RKO (cell line): ENCODE results near the gene PHACTR1.
A peak's percentile ranks its signal among the peaks of the same experiment; 100 is the strongest.

Experiments
- DNase-seq: peaks from one replicate; pipeline ENCODE4 v3.0.0-alpha.2; 2016; ENCODE audit warnings: low spot score

The PHACTR1 gene

DNA sequence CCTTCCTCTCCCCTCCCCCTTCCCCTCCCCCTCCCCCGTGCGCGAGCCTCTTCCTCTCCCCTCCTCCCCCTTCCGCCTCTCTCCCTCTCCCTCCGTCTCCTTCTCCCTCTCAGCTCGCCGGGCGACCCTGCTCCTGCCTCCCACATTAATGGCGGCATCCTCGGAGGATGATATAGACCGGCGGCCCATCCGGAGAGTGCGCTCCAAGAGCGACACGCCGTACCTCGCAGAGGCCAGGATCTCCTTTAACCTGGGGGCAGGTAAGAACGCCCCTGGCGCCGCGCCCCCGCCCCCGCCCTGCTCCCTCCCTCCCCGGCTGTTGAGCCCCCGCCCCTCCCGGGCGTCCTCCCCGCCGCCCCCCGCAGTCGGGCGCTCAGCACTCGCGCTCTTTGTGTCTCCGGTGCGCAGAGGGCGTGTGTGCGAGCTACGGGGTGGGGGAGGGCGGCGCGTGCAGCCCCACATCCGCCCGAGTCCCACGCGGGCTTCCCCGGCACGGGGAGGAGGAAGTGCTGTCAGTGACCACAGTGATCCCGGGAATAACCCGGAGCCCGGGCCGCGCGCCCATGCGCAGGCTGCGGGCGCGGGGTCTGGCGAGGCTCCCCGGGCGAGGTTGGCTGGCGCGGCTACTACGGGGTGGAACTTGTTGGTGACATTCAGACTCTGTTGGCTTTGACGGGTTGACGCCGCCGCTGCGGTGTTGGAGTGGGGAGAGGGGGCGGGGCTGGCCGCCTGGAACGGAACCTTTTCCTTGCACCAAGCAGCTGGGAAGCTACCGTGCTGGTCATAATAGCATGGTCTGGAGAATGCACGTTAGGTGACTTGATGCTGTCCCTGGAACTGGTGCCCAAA is 33.2 kb downstream of the PHACTR1 start:
- DNase-seq, result no peak

DNA sequence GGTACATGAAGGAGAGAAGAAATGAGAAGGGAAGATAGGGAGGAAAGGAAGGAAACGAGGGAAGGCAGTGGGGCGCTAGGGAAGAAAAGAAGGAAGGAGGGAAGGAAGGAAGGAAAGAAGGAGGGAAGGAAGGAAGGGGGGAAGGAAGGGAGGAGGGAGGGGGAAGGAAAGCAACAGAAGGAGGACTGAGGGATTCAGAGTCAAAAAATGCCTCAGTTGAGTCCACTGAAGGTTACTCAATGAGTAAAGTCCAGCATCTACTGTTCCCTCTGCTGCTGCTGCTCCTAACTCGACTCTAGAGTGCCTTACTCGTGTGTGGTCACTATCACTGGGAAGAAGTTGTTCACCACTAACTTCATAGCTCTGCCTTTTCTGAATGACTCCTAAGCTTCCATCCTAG is 33.8 kb downstream of the PHACTR1 start:
- DNase-seq, result no peak

DNA sequence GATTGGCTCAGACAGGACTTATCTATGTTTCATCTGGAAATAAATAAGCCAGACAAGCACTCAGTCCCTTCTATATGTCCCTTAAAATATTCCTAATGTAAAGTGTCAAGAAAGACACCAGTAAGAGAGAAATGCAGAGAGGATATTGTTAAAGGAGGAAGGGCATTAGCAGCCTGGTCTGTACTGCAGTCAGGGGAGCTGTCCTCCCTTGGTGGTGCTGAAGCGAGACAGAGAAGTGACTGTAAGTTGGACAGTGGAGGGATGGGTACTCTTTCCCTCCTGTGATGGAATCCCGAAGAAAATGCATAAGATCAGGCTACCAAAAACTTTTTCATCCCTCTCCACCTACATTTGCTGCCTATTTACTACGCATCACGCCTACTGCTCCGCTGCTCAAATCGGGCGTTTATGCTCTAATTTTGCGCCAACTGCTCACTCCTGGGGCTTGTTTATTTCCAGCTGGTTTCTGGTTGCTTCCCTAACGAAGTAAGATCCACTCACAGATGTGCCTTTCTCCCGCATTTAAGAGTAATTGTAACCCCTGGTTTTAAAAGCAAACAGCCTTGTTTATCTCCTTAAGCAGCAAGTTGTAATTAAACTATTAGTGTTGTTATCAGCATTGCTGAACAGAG is 35.2 kb downstream of the PHACTR1 start:
- DNase-seq, result peak; percentile 55

GRCh38 chr6:12753036-12753435 is 36.5 kb downstream of the PHACTR1 start:
- DNase-seq, result no peak

- no peak for DNase-seq
These were observed 43.7 kb downstream of the PHACTR1 start for GRCh38 chr6:12760226-12760625.

GRCh38 chr6:12760911-12761310 is 44.3 kb downstream of the PHACTR1 start:
- DNase-seq, result no peak

- peak; percentile 48 for DNase-seq
These were observed 45.0 kb downstream of the PHACTR1 start for GRCh38 chr6:12761376-12762115.

DNA sequence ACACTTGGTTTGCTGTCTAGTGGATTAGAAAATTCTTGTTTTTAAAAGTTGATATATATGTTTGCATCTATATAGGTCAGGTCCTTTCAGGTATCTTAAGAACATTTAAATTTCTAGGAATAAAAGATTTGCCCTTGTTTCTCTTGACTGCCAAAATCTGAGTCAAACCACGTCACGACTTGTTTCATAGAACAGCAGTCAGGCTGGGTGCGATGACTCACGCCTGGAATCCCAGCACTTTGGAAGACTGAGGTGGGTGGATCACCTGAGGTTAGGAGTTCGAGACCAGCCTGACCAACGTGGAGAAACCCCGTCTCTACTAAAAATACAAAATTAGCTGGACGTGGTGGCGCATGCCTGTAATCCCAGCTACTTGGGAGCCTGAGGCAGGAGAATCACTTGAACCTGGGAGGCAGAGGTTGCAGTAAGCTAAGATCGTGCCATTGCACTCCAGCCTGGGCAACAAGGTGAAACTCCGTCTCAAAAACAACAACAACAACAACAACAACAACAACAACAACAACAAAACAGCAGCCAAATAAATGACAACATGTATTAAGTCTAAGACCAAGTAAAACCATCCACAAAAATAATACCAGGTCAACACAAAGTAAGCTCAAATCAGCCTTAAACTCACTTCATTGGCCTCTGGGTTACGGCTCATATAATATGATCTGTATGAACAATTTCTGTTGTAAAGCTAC is 46.3 kb downstream of the PHACTR1 start:
- DNase-seq, result peak; percentile 38

DNA sequence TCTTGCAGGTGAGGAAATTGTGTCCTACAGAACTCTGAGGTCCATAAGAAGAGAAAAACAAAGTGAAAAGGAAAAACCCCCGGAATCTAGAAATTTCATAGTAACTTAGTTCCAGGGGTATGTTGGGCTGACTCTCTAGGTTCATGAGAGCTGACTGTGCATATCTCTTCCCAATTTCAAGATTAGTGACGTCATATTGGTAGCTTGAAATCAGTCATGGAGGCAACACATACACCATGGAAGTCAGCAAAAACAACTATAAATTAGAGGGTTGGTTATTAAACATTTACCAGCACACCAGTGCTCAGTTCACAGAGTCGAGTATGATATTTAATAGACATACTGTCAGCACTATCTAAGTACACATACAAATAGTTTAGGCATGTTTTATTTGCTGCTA is 49.8 kb downstream of the PHACTR1 start:
- DNase-seq, result no peak

DNA sequence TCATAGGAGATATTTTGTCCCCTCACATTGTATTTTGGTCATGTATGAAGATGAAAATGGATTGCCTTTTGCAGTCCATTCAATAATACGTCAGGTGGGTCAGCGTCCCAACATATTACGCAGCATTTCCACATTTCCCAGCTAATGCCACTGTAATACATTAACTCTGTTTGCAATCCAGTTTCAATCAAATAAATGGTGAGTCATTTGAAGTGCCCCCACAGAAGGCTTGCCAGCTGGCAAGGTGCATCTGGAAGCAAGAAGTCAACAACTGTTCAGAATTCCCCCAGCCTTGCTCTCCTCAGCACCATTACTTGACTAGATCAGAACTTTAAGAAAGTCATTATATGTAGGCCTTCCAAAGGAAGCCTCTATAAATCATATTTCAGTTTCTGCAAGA is 50.4 kb downstream of the PHACTR1 start:
- DNase-seq, result no peak

DNA sequence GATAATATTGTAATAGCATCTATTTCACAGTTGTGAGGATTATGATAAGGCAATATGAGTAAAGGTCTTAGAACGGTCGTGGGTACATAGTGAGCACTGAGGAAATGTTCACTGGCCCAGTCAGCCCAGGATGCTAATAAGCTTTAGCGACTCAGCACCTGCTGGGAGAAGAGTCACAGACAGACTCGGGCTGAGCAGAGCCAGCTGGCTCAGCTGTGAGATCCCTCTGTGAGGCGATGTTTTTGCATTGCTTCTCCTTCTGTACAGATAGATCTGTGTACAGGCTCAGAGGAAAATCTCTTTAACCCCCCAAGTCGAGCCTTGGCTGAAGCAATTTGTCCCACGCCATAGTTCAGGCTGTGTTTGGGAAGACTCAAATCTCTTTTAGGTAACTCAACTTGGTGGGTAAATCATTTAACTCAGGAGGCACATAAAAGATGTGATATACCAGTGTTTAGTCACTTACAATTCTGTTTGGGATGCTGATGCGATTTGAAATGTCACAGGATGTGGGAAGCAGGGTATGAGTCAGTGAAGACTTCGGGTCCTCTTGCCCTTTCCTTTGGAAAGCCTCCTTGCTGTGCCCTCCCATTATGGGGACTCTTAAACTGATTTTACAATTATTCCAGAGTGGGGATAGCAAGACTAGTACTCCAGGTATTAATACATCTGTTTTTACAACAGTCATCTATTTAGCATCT is 53.1 kb downstream of the PHACTR1 start:
- DNase-seq, result no peak

DNA sequence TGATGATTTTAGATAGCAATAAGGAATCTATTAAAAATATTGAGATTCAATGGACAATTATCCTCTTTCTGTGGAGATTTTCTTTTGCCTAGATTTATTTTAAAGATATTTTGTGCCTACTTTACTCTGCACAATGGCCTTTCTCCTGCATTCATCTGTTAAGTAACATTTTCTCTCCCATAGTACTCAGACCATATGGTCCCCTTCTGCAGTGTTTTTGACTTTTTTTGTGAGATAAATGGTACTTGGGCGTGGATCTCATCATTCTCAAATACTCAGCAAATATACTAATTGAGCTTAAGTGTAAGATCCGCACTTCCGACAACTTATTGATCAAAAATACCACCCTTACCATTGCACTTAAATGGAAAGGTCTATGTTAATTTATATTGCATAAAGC is 55.8 kb downstream of the PHACTR1 start:
- no peak for DNase-seq

GRCh38 chr6:12776291-12776690 is 59.7 kb downstream of the PHACTR1 start:
- no peak for DNase-seq

GRCh38 chr6:12779772-12780171 is 63.2 kb downstream of the PHACTR1 start:
- DNase-seq, result no peak

GRCh38 chr6:12782136-12782535 is 65.6 kb downstream of the PHACTR1 start:
- no peak for DNase-seq

DNA sequence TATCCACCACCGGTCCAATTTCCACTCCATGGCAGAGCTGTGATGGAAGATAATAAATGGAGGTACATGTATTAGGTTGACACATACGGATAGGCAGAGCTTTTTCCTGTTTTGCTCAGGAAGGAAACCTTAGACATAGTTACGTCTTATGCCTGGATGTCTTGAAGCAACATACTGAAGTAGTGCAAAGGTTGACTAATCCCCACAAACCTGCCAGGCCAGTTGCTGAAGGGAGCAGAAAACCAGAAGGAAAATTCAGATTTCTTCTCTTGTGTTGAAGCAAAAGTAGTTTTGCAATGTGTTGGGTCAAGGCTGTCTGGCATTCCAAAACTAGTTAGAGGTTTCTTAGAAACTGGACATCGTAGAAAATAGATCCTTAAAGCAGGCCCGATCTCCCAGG is 68.7 kb downstream of the PHACTR1 start:
- no peak for DNase-seq

- no peak for DNase-seq
These were observed 69.4 kb downstream of the PHACTR1 start for GRCh38 chr6:12785921-12786320.

- no peak for DNase-seq
These were observed 74.8 kb downstream of the PHACTR1 start for GRCh38 chr6:12791371-12791770.

- no peak for DNase-seq
These were observed 81.8 kb downstream of the PHACTR1 start for GRCh38 chr6:12798326-12798725.

GRCh38 chr6:12800120-12800519 is 83.6 kb downstream of the PHACTR1 start:
- no peak for DNase-seq

GRCh38 chr6:12801141-12801540 is 84.6 kb downstream of the PHACTR1 start:
- no peak for DNase-seq

- DNase-seq, result no peak
These were observed 85.9 kb downstream of the PHACTR1 start for GRCh38 chr6:12802440-12802839.
